IMR-90 (cell line): ENCODE measurements around the gene SRSF3. TPM values are rescaled to one million over a fixed set of nuclear protein-coding genes. Genes with fewer than 3 reads are reported as not detected.

ENCODE experiments used
- ATAC-seq: fragments of 200-7000 bp; cut with Tn5 transposase; 2 replicates; pipeline ENCODE4 v1.9.1; 2020; ENCODE audit warnings: low read depth, mild to moderate bottlenecking, moderate library complexity
- BruUV-seq: library from RNA; stranded (reverse); fragments of 400-500 nt; replicated peaks from 2 replicates; lab custom pipeline; 2021; lab: Mats Ljungman, UMichigan
- CTCF ChIA-PET: fragments of 300-600 bp; formaldehyde crosslinking; extraction: SDS; loops from one replicate; lab custom pipeline; 2021; ENCODE audit warnings: antibody characterized with exemption; lab: Yijun Ruan, JAX
- POLR2A ChIA-PET: fragments of 300-600 bp; sonication (Branson Sonifier 250); formaldehyde crosslinking; loops from one replicate; lab custom pipeline; 2022; ENCODE audit warnings: antibody characterized with exemption; ENCODE audit not compliant: unreplicated experiment; lab: Charles Lee
- DNase-seq: peaks from one replicate; pipeline ENCODE4 v3.0.0; 2013
- H2AFZ ChIP-seq: replicated peaks from 2 replicates; pipeline ENCODE3; 2013; ENCODE audit warnings: low read length, mild to moderate bottlenecking; ENCODE audit not compliant: poor library complexity
- H2AK5ac ChIP-seq: 2 replicates; pipeline ENCODE4 v1.6.1; 2013; ENCODE audit warnings: low read depth, low read length, inconsistent platforms
- H2AK9ac ChIP-seq: replicated peaks from 2 replicates; pipeline ENCODE3; 2013; ENCODE audit warnings: mild to moderate bottlenecking, low read depth, low read length, moderate library complexity; ENCODE audit not compliant: poor library complexity
- H2BK120ac ChIP-seq: 2 replicates; pipeline ENCODE4 v1.6.1; 2013; ENCODE audit warnings: low read depth, low read length, inconsistent platforms
- H2BK15ac ChIP-seq: 3 replicates; pipeline ENCODE4 v1.6.1; 2013; ENCODE audit warnings: low read depth, low read length, inconsistent platforms
- H2BK20ac ChIP-seq: 2 replicates; pipeline ENCODE4 v1.6.1; 2013; ENCODE audit warnings: low read depth, mild to moderate bottlenecking, inconsistent platforms, low read length, moderate library complexity
- H2BK5ac ChIP-seq: 2 replicates; pipeline ENCODE4 v1.6.1; 2013; ENCODE audit warnings: mild to moderate bottlenecking, low read depth, low read length, inconsistent platforms; ENCODE audit not compliant: poor library complexity, severe bottlenecking
- H3K14ac ChIP-seq: replicated peaks from 2 replicates; pipeline ENCODE4 v1.6.1; 2013; ENCODE audit warnings: low read depth, low read length, inconsistent platforms
- H3K18ac ChIP-seq: 2 replicates; pipeline ENCODE4 v1.6.1; 2013; ENCODE audit warnings: low read depth, low read length, control low read depth
- H3K23ac ChIP-seq: 2 replicates; pipeline ENCODE4 v1.6.1; 2013; ENCODE audit warnings: low read depth, low read length, inconsistent platforms
- H3K27ac ChIP-seq: 2 replicates; pipeline ENCODE4 v1.5.1; 2013; ENCODE audit warnings: mild to moderate bottlenecking, control low read depth, low read length; ENCODE audit not compliant: insufficient read depth
- H3K27me3 ChIP-seq: 2 replicates; pipeline ENCODE4 v1.6.1; 2013; ENCODE audit warnings: low read length; ENCODE audit not compliant: control insufficient read depth, insufficient read depth
- H3K36me3 ChIP-seq: 2 replicates; pipeline ENCODE4 v1.6.1; 2013; ENCODE audit warnings: low read length, mixed read lengths; ENCODE audit not compliant: control insufficient read depth, insufficient read depth
- H3K4ac ChIP-seq: 2 replicates; pipeline ENCODE4 v1.6.1; 2013; ENCODE audit warnings: low read depth, low read length, inconsistent platforms
- H3K4me1 ChIP-seq: 2 replicates; pipeline ENCODE4 v1.6.1; 2013; ENCODE audit warnings: low read length, mixed read lengths; ENCODE audit not compliant: control insufficient read depth, insufficient read depth
- H3K4me2 ChIP-seq: 2 replicates; pipeline ENCODE4 v1.6.1; 2013; ENCODE audit warnings: low read depth, mild to moderate bottlenecking, control low read depth, low read length, moderate library complexity
- H3K4me3 ChIP-seq: 2 replicates; pipeline ENCODE4 v1.5.1; 2013; ENCODE audit warnings: low read depth, mild to moderate bottlenecking, control low read depth, low read length, moderate library complexity; ENCODE audit not compliant: insufficient read depth
- H3K56ac ChIP-seq: 2 replicates; pipeline ENCODE4 v1.6.1; 2013; ENCODE audit warnings: low read length, inconsistent platforms; ENCODE audit not compliant: insufficient read depth; ENCODE audit errors: extremely low read depth
- H3K79me1 ChIP-seq, 2 experiments: 2 replicates each; pipeline ENCODE4 v1.6.1; 2013; ENCODE audit warnings: low read length in 2 of 2, inconsistent platforms in 1 of 2, low read depth in 1 of 2
- H3K9ac ChIP-seq: 2 replicates; pipeline ENCODE4 v1.6.1; 2013; ENCODE audit warnings: low read depth, low read length, control low read depth
- H3K9me1 ChIP-seq: 2 replicates; pipeline ENCODE4 v1.6.1; 2013; ENCODE audit warnings: low read length, inconsistent platforms; ENCODE audit not compliant: insufficient read depth
- H3K9me3 ChIP-seq: 2 replicates; pipeline ENCODE4 v1.6.1; 2013; ENCODE audit warnings: low read length; ENCODE audit not compliant: control insufficient read depth, insufficient read depth
- H4K20me1 ChIP-seq: 2 replicates; pipeline ENCODE4 v1.6.1; 2013; ENCODE audit warnings: low read length, inconsistent platforms; ENCODE audit not compliant: insufficient read depth
- H4K5ac ChIP-seq: 2 replicates; pipeline ENCODE4 v1.6.1; 2013; ENCODE audit warnings: mild to moderate bottlenecking, low read depth, low read length, control low read depth
- H4K8ac ChIP-seq, 2 experiments: 2 replicates each; pipeline ENCODE4 v1.6.1; 2013; ENCODE audit warnings: low read depth in 2 of 2, low read length in 2 of 2, control low read depth in 1 of 2, inconsistent platforms in 1 of 2
- H4K91ac ChIP-seq: 2 replicates; pipeline ENCODE4 v1.6.1; 2013; ENCODE audit warnings: low read depth, low read length, inconsistent platforms; ENCODE audit not compliant: insufficient read depth
- BHLHE40 ChIP-seq: fragments of 150-350 bp; IDR thresholded peaks from 2 replicates; pipeline ENCODE4 v1.6.1; 2016; ENCODE audit warnings: mild to moderate bottlenecking, low read depth, low read length
- CEBPB ChIP-seq: IDR thresholded peaks from 2 replicates; pipeline ENCODE4 v1.6.1; 2012; ENCODE audit warnings: low read depth, low read length, improper control_type of control experiment
- CHD1 ChIP-seq: IDR thresholded peaks from 2 replicates; pipeline ENCODE4 v1.6.1; 2012; ENCODE audit warnings: low read depth, low read length, improper control_type of control experiment
- MAFK ChIP-seq: IDR thresholded peaks from 2 replicates; pipeline ENCODE4 v1.6.1; 2012; ENCODE audit warnings: low read depth, low read length, improper control_type of control experiment
- MXI1 ChIP-seq: IDR thresholded peaks from 2 replicates; pipeline ENCODE4 v1.6.1; 2012; ENCODE audit warnings: low read depth, mild to moderate bottlenecking, low read length, moderate library complexity, borderline replicate concordance
- NFE2L2 ChIP-seq: fragments of 150-350 bp; IDR thresholded peaks from 2 replicates; pipeline ENCODE4 v1.6.1; 2016; ENCODE audit warnings: low read depth, mild to moderate bottlenecking, low read length
- POLR2A ChIP-seq: IDR thresholded peaks from 2 replicates; pipeline ENCODE4 v1.6.1; 2012; ENCODE audit warnings: mild to moderate bottlenecking, low read depth, low read length
- RCOR1 ChIP-seq: IDR thresholded peaks from 2 replicates; pipeline ENCODE4 v1.6.1; 2012; ENCODE audit warnings: mild to moderate bottlenecking, low read length, improper control_type of control experiment; ENCODE audit not compliant: insufficient replicate concordance
- RFX5 ChIP-seq: IDR thresholded peaks from 2 replicates; pipeline ENCODE4 v1.8.0; 2012; ENCODE audit warnings: low read depth, mild to moderate bottlenecking, low read length, moderate library complexity
- SMC3 ChIP-seq: fragments of 150-350 bp; IDR thresholded peaks from 2 replicates; pipeline ENCODE4 v1.6.1; 2016; ENCODE audit warnings: low read depth, mild to moderate bottlenecking, antibody characterized with exemption, low read length, moderate library complexity
- USF2 ChIP-seq: fragments of 150-350 bp; IDR thresholded peaks from 2 replicates; pipeline ENCODE4 v1.6.1; 2017; ENCODE audit warnings: mild to moderate bottlenecking, antibody characterized with exemption, low read length, low read depth
- WGBS, 2 experiments: methylation state at CpG; one replicate each; pipeline versions ENCODE4 v1.1.5 to v1.1.7; 2013; ENCODE audit warnings: missing lambda C conversion rate in 2 of 2; ENCODE audit not compliant: insufficient read length in 1 of 2; ENCODE audit errors: extremely low coverage in 2 of 2; 5-methylcytosine and 5-hydroxymethylcytosine counted together
- dilution Hi-C: fragments of 300-500 bp; cut with HindIII; formaldehyde crosslinking; loops from one replicate; pipeline ENCODE4 v1.14.3; 2018; ENCODE audit warnings: low sequenced_read_pairs; ENCODE audit not compliant: unreplicated experiment
- in situ Hi-C: fragments of 300-500 bp; cut with MboI; formaldehyde crosslinking; loops from 3 replicates; pipeline ENCODE4 v1.14.3; 2019; ENCODE audit warnings: low sequenced_read_pairs, inconsistent platforms, mixed read lengths
- intact Hi-C: fragments of 100-400 bp; cut with micrococcal nuclease; formaldehyde crosslinking; loops from 2 replicates; pipeline ENCODE4 v1.10.0; 2022
- polyA plus RNA-seq, 3 experiments: library from polyadenylated mRNA; depleted of rRNA; stranded (reverse); fragments of >200 nt; gene quantifications; 2 replicates each; pipeline ENCODE4 v1.2.3, GENCODE V29; 2012; ENCODE audit warnings: low replicate concordance in 1 of 3
- total RNA-seq: library from RNA; depleted of rRNA; stranded (reverse); fragments of >200 nt; gene quantifications from 2 replicates; pipeline ENCODE4 v1.2.3, GENCODE V29; 2012
- TF ChIP-seq, protein P1 (sequence below): fragments of 150-350 bp; IDR thresholded peaks from 2 replicates; pipeline ENCODE4 v1.6.1; 2016; ENCODE audit warnings: low read depth, mild to moderate bottlenecking, low read length, moderate library complexity, borderline replicate concordance

The SRSF3 gene
- total and polyA plus RNA-seq, 2 of the 4 experiments (the other 2 are of a cell fraction), result 237 to 297 TPM

DNA sequence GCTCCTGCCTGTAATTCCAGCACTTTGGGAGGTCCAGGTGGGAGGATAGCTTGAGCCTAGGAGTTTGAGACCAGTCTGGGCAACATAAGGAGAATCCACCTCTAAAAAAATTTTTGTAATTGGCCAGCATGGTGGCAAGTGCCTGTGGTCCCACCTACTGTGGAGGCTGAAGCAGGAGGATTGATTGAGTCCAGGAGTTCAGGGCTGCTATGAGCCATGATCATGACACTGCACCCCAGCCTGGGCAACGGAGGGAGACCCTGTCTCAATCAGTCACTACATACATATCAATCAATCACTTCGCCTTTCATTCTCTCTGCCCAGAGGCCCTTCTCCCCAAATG lies 45.8 kb upstream of the SRSF3 start:
- no peak overlapping the region; a peak in 1 of 4 replicates for H4K8ac ChIP-seq
- DNase-seq (no peak), ATAC-seq (no peak)
- 0 out of 2 replicates have a peak overlapping the region, but pooled peaks have one; percentile 98 for H2AK5ac ChIP-seq
- H3K56ac ChIP-seq, result no peak overlapping the region
- H3K9me1 ChIP-seq, result no peaks in the 10 kb centered on the region
- H3K27ac ChIP-seq, result no peak overlapping the region
- H3K27me3 ChIP-seq, result no peaks in the 10 kb centered on the region
- no peak overlapping the region for H3K4me2 ChIP-seq
- 60% methylated on average over 1 of the region's 2 CpGs; no CpG with 5 or more reads in 1 of the 2 experiments for WGBS, 2 experiments
- peaks cover 16% of the 10 kb centered on the region; the same call in 1 of the 2 replicates for H4K20me1 ChIP-seq
- dilution Hi-C loops, result no loop called here
- no peak for TF ChIP-seq SMC3
- TF ChIP-seq MXI1, result no peak
- TF ChIP-seq RFX5, result no peak
- no peak for TF ChIP-seq NFE2L2
- TF ChIP-seq, protein P1, sequence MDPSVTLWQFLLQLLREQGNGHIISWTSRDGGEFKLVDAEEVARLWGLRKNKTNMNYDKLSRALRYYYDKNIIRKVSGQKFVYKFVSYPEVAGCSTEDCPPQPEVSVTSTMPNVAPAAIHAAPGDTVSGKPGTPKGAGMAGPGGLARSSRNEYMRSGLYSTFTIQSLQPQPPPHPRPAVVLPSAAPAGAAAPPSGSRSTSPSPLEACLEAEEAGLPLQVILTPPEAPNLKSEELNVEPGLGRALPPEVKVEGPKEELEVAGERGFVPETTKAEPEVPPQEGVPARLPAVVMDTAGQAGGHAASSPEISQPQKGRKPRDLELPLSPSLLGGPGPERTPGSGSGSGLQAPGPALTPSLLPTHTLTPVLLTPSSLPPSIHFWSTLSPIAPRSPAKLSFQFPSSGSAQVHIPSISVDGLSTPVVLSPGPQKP, result no peak
- TF ChIP-seq CEBPB, result no peak
- no peak for TF ChIP-seq RCOR1
- no peak for TF ChIP-seq POLR2A
- no peak for TF ChIP-seq MAFK
- no peak for TF ChIP-seq USF2
- no peak for TF ChIP-seq CHD1
- TF ChIP-seq BHLHE40, result no peak
- BruUV-seq, result no TSS peak
- no peak overlapping the region for H3K14ac ChIP-seq
- intact Hi-C loops, result no loop called here
- H3K23ac ChIP-seq, result no peak overlapping the region
- peaks cover 3% of the 10 kb centered on the region; the same call in 1 of the 2 replicates for H3K4me1 ChIP-seq
- H3K36me3 ChIP-seq, result no peaks in the 10 kb centered on the region
- in situ Hi-C loops, result loop anchor here (5.0 kb wide), 1 partner anchor 44 kb away; the partner anchor contains the start of gene SRSF3
- POLR2A ChIA-PET, result interaction anchor here (1.1 kb wide), 1 partner anchor 60 kb away, joined by 3 read pairs; no protein-coding TSS in a partner anchor
- no peak overlapping the region for H2BK120ac ChIP-seq
- H3K4me3 ChIP-seq, result no peak overlapping the region
- H2AFZ ChIP-seq, result no peak overlapping the region
- no peak overlapping the region for H2BK15ac ChIP-seq
- peak overlapping the region; percentile 34 for H3K4ac ChIP-seq
- CTCF ChIA-PET, result no interaction called here
- no peak overlapping the region for H3K9ac ChIP-seq
- H2BK5ac ChIP-seq, result no peak overlapping the region
- no peak overlapping the region for H3K18ac ChIP-seq
- no peaks in the 10 kb centered on the region for H3K9me3 ChIP-seq
- H4K91ac ChIP-seq, result no peak overlapping the region
- H2AK9ac ChIP-seq, result no peak overlapping the region
- H4K5ac ChIP-seq, result no peak overlapping the region
- H3K79me1 ChIP-seq, result peaks cover 0 to 39% of the 10 kb centered on the region in 2 experiments; a peak in 2 of 4 replicates
- H2BK20ac ChIP-seq, result no peak overlapping the region
